ENCODE results near the gene KLK11. TPM values are rescaled to one million over a fixed set of nuclear protein-coding genes. Genes with fewer than 3 reads are reported as not detected.

The KLK11 gene
- total and polyA plus RNA-seq, 4 experiments from 2014 or later: not detected

GRCh38 chr19:51064534-51065220 lies 38.3 kb upstream of the KLK11 start, which contains the start of gene KLK13:
KLK13 (minus strand) TSS chr19:51065092; CDS start chr19:51065067, 25 bp downstream.
- Mint-ChIP-seq H3K27me3 (peaks cover 40 to 43% of the 10 kb centered on the region in 2 donors), H3K36me3 (no peaks in the 10 kb centered on the region), H3K27ac (no peak within 1 kb of the TSS), H3K4me1 (peaks cover 0 to 6% (median 3%) of the 10 kb centered on the region in 4 donors), H3K9me3 (peaks cover 0 to 5% (median 0%) of the 10 kb centered on the region in 8 donors), H3K4me3 (peak within 1 kb of the TSS; percentile 39 to 76 (median 65))
- DNase-seq: no peak
- peaks cover 13% of the 10 kb centered on the region for H3K27me3 ChIP-seq (ENCODE audit: insufficient read depth, low read length)
- H3K4me1 ChIP-seq (ENCODE audit: insufficient read depth, low read length): peaks cover 3% of the 10 kb centered on the region
- intact Hi-C loops (cut with micrococcal nuclease): no loop called here
- H3K4me3 ChIP-seq (ENCODE audit: low read length in 2 of 2): no peak within 1 kb of the TSS
- H3K9me3 ChIP-seq (ENCODE audit: control insufficient read depth in 1 of 2, low read length in 2 of 2): no peaks in the 10 kb centered on the region
- no peak within 1 kb of the TSS for H3K27ac ChIP-seq (ENCODE audit: low read depth, low read length)
- CTCF ChIA-PET (ENCODE audit: partially characterized antibody): no interaction called here
- POLR2A ChIA-PET (ENCODE audit: partially characterized antibody): no interaction called here
- no peaks in the 10 kb centered on the region for H3K36me3 ChIP-seq (ENCODE audit: insufficient read depth, low read length)

GRCh38 chr19:51063664-51064063 lies 37.2 kb upstream of the KLK11 start:
- POLR2A ChIA-PET (ENCODE audit: partially characterized antibody): no interaction called here
- Histone ChIP-seq H3K27me3 (ENCODE audit: insufficient read depth, low read length) (peaks cover 13% of the 10 kb centered on the region), H3K4me1 (ENCODE audit: insufficient read depth, low read length) (peaks cover 3% of the 10 kb centered on the region), H3K9me3 (ENCODE audit: control insufficient read depth in 1 of 2, low read length in 2 of 2) (no peaks in the 10 kb centered on the region), H3K36me3 (ENCODE audit: insufficient read depth, low read length) (no peaks in the 10 kb centered on the region), H3K4me3 (ENCODE audit: low read length in 2 of 2) (no peak overlapping the region), H3K27ac (ENCODE audit: low read depth, low read length) (no peak overlapping the region)
- Mint-ChIP-seq H3K27me3 (peaks cover 40 to 43% of the 10 kb centered on the region in 2 donors), H3K27ac (no peak overlapping the region), H3K9me3 (peaks cover 0 to 5% (median 0%) of the 10 kb centered on the region in 8 donors), H3K36me3 (no peaks in the 10 kb centered on the region), H3K4me1 (peaks cover 0 to 6% (median 3%) of the 10 kb centered on the region in 4 donors), H3K4me3 (peak overlapping the region in 2 of 8 donors; percentile 9 to 54)
- intact Hi-C loops (cut with micrococcal nuclease): no loop called here
- CTCF ChIA-PET (ENCODE audit: partially characterized antibody): no interaction called here
- no peak for DNase-seq

DNA sequence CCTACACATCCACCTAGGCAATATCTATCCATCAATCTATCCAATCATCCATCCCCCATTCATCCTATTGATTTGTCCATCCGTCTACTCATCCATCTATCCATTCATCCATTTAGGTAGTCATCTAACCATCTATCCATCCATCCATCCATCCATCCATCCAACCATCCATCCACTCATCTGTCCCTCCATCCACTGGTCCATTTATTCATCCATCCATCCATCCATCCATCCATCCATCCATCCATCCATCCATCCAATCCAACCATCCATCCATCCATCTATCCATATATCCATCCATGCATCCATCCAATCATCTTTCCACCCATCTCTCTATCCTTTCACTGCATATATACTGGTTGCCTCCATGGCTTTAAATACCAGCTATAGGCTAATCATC lies 34.6 kb upstream of the KLK11 start:
- H3K27me3 Mint-ChIP-seq: peaks cover 29 to 37% of the 10 kb centered on the region in 2 donors

GRCh38 chr19:51060336-51060735 lies 33.9 kb upstream of the KLK11 start:
- DNase-seq: no peak
- POLR2A ChIA-PET (ENCODE audit: partially characterized antibody): no interaction called here
- H3K9me3 Mint-ChIP-seq: peaks cover 0 to 5% (median 0%) of the 10 kb centered on the region in 8 donors

More for the DNA sequence above, 34.6 kb upstream of the KLK11 start:
- ChIA-PET POLR2A (ENCODE audit: partially characterized antibody) (no interaction called here), CTCF (ENCODE audit: partially characterized antibody) (no interaction called here)
- Histone ChIP-seq H3K27ac (ENCODE audit: low read depth, low read length) (no peak overlapping the region), H3K4me1 (ENCODE audit: insufficient read depth, low read length) (peaks cover 3% of the 10 kb centered on the region), H3K4me3 (ENCODE audit: low read length in 2 of 2) (no peak overlapping the region), H3K27me3 (ENCODE audit: insufficient read depth, low read length) (peaks cover 13% of the 10 kb centered on the region), H3K9me3 (ENCODE audit: control insufficient read depth in 1 of 2, low read length in 2 of 2) (no peaks in the 10 kb centered on the region), H3K36me3 (ENCODE audit: insufficient read depth, low read length) (no peaks in the 10 kb centered on the region)
- DNase-seq: no peak
- no peak overlapping the region for H3K27ac Mint-ChIP-seq
- no peaks in the 10 kb centered on the region for H3K36me3 Mint-ChIP-seq
- H3K4me1 Mint-ChIP-seq: peaks cover 0 to 5% (median 3%) of the 10 kb centered on the region in 4 donors
- intact Hi-C loops (cut with micrococcal nuclease): no loop called here
- H3K4me3 Mint-ChIP-seq: peak overlapping the region in 1 of 8 donors; percentile 26
- peaks cover 0 to 5% (median 0%) of the 10 kb centered on the region in 8 donors for H3K9me3 Mint-ChIP-seq

DNA sequence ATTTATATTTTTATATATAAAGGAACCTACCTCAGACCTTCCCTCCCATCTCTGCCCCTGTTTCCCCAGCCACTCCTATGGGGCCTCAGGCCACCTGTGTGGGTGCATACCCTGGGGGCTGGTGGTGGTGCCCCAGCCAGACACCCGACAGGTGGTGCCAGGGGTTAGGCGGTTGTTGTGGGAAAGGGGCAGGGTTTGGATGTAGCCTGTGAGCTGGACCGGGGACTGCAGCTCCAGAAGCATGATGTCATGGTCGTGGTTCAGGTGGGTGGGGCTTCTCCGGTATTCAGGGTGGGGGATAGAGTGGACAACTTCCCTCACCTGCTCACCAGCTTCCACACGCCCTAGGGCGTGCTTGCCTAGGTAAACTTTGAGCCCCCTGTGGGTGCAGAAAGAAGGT lies 33.3 kb upstream of the KLK11 start:
- H3K4me1 Mint-ChIP-seq: peaks cover 0 to 2% (median under 1%) of the 10 kb centered on the region in 4 donors
- intact Hi-C loops (cut with micrococcal nuclease): no loop called here
- no peak for DNase-seq
- ChIA-PET CTCF (ENCODE audit: partially characterized antibody) (no interaction called here), POLR2A (ENCODE audit: partially characterized antibody) (no interaction called here)
- no peak overlapping the region for H3K27ac Mint-ChIP-seq
- peaks cover 0 to 5% (median 0%) of the 10 kb centered on the region in 8 donors for H3K9me3 Mint-ChIP-seq
- H3K36me3 Mint-ChIP-seq: no peaks in the 10 kb centered on the region
- H3K4me3 ChIP-seq (ENCODE audit: low read length in 2 of 2): no peak overlapping the region
- no peak overlapping the region for H3K27ac ChIP-seq (ENCODE audit: low read depth, low read length)
- H3K4me1 ChIP-seq (ENCODE audit: insufficient read depth, low read length): no peaks in the 10 kb centered on the region
- peaks cover 3% of the 10 kb centered on the region for H3K27me3 ChIP-seq (ENCODE audit: insufficient read depth, low read length)
- H3K4me3 Mint-ChIP-seq: no peak overlapping the region
- H3K36me3 ChIP-seq (ENCODE audit: insufficient read depth, low read length): no peaks in the 10 kb centered on the region
- no peaks in the 10 kb centered on the region for H3K9me3 ChIP-seq (ENCODE audit: control insufficient read depth in 1 of 2, low read length in 2 of 2)
- peaks cover 33 to 38% of the 10 kb centered on the region in 2 donors for H3K27me3 Mint-ChIP-seq

More at GRCh38 chr19:51060336-51060735, 33.9 kb upstream of the KLK11 start:
- H3K4me1 Mint-ChIP-seq: peaks cover 0 to 3% (median 3%) of the 10 kb centered on the region in 4 donors
- H3K36me3 ChIP-seq (ENCODE audit: insufficient read depth, low read length): no peaks in the 10 kb centered on the region
- intact Hi-C loops (cut with micrococcal nuclease): no loop called here
- no peak overlapping the region for H3K27ac Mint-ChIP-seq
- H3K27me3 ChIP-seq (ENCODE audit: insufficient read depth, low read length): peaks cover 7% of the 10 kb centered on the region
- H3K36me3 Mint-ChIP-seq: no peaks in the 10 kb centered on the region
- H3K4me3 Mint-ChIP-seq: no peak overlapping the region
- no peaks in the 10 kb centered on the region for H3K9me3 ChIP-seq (ENCODE audit: control insufficient read depth in 1 of 2, low read length in 2 of 2)
- no peak overlapping the region for H3K27ac ChIP-seq (ENCODE audit: low read depth, low read length)
- no peak overlapping the region for H3K4me3 ChIP-seq (ENCODE audit: low read length in 2 of 2)
- peaks cover 3% of the 10 kb centered on the region for H3K4me1 ChIP-seq (ENCODE audit: insufficient read depth, low read length)
- H3K27me3 Mint-ChIP-seq: peaks cover 31 to 36% of the 10 kb centered on the region in 2 donors
- CTCF ChIA-PET (ENCODE audit: partially characterized antibody): no interaction called here

GRCh38 chr19:51055866-51056265 lies 29.4 kb upstream of the KLK11 start:
- Histone ChIP-seq H3K4me1 (ENCODE audit: insufficient read depth, low read length) (no peaks in the 10 kb centered on the region), H3K36me3 (ENCODE audit: insufficient read depth, low read length) (no peaks in the 10 kb centered on the region), H3K9me3 (ENCODE audit: control insufficient read depth in 1 of 2, low read length in 2 of 2) (no peaks in the 10 kb centered on the region), H3K27me3 (ENCODE audit: insufficient read depth, low read length) (no peaks in the 10 kb centered on the region), H3K27ac (ENCODE audit: low read depth, low read length) (no peak overlapping the region), H3K4me3 (ENCODE audit: low read length in 2 of 2) (no peak overlapping the region)
- Mint-ChIP-seq H3K4me3 (no peak overlapping the region), H3K27me3 (peaks cover 27 to 33% of the 10 kb centered on the region in 2 donors), H3K27ac (no peak overlapping the region), H3K9me3 (peaks cover 0 to 2% (median 0%) of the 10 kb centered on the region in 8 donors), H3K36me3 (no peaks in the 10 kb centered on the region), H3K4me1 (no peaks in the 10 kb centered on the region)
- no peak for DNase-seq
- ChIA-PET POLR2A (ENCODE audit: partially characterized antibody) (no interaction called here), CTCF (ENCODE audit: partially characterized antibody) (no interaction called here)
- intact Hi-C loops (cut with micrococcal nuclease): no loop called here

DNA sequence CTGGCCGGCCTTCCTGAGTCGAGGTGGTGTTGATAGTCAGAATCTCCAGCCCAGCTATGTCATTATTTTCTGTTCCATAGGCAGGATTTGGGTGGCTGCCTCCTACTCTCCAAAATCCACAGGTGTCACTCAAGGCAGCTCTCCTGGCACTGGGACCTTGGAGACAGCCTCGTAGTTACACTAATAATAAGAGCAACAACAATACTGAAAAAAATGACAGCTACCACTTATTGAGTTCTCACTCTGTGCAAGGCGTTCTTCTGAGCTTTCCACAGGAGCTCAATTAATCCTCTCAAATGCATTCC lies 20.6 kb upstream of the KLK11 start:
- H3K36me3 ChIP-seq (ENCODE audit: insufficient read depth, low read length): no peaks in the 10 kb centered on the region
- Mint-ChIP-seq H3K36me3 (no peaks in the 10 kb centered on the region), H3K4me1 (no peaks in the 10 kb centered on the region), H3K4me3 (no peak overlapping the region), H3K27ac (no peak overlapping the region), H3K9me3 (peaks cover 0 to 11% (median 8%) of the 10 kb centered on the region in 8 donors), H3K27me3 (peaks cover 11 to 20% of the 10 kb centered on the region in 2 donors)
- H3K4me3 ChIP-seq (ENCODE audit: low read length in 2 of 2): no peak overlapping the region
- no peaks in the 10 kb centered on the region for H3K27me3 ChIP-seq (ENCODE audit: insufficient read depth, low read length)
- no peak overlapping the region for H3K27ac ChIP-seq (ENCODE audit: low read depth, low read length)
- intact Hi-C loops (cut with micrococcal nuclease): no loop called here
- DNase-seq: no peak
- POLR2A ChIA-PET (ENCODE audit: partially characterized antibody): no interaction called here
- CTCF ChIA-PET (ENCODE audit: partially characterized antibody): no interaction called here
- H3K9me3 ChIP-seq (ENCODE audit: control insufficient read depth in 1 of 2, low read length in 2 of 2): no peaks in the 10 kb centered on the region
- H3K4me1 ChIP-seq (ENCODE audit: insufficient read depth, low read length): no peaks in the 10 kb centered on the region
